ENCODE results near the gene CDK5RAP1.
"Not testable (repeated sequence)": the region's sequence is repeated elsewhere in the genome, so short reads cannot be mapped to it uniquely, and the experiment has no call there.

Gene CDK5RAP1

GRCh38 chr20:33419140-33419974 lies 18.0 kb upstream of the CDK5RAP1 start:
- no peak for DNase-seq

DNA sequence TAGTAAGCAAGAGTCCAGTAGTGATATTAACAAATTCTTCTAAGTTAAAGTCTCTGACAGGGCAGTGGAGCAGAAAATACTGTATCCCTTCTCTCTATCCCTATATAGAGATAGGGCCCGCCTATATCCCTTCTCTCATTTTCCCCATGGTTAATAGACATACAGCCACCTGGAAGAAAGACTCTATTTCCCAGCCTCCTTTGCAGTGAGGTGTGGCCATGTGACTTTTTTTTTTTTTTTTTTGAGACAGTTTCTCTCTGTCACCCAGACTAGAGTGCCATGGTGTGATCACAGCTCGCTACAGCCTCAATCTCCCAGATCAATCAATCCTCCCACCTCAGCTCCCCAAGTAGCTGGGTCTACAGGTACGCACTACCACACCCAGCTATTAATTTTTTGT lies 16.7 kb upstream of the CDK5RAP1 start:
- no peak for DNase-seq

DNA sequence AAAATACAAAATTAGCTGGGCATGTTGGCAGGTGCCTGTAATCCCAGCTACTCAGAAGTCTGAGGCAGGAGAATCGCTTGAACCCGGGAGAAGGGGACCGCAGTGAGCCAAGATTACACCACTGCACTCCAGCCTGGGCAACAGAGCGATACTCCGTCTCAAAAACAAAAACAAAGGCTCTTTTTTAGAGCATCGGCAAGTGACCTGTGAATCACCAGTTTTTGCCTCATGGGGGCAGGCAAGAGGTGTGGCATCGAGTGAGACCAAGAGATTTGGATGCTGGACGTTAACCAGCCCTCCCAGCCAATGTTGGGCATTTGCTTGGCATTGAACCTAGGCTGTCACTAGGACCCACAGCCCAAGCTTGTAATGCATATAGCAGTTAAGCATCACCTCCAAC lies 14.6 kb upstream of the CDK5RAP1 start:
- DNase-seq = no peak

- no peak for DNase-seq
Observed at GRCh38 chr20:33412484-33412838, 11.1 kb upstream of the CDK5RAP1 start.

DNA sequence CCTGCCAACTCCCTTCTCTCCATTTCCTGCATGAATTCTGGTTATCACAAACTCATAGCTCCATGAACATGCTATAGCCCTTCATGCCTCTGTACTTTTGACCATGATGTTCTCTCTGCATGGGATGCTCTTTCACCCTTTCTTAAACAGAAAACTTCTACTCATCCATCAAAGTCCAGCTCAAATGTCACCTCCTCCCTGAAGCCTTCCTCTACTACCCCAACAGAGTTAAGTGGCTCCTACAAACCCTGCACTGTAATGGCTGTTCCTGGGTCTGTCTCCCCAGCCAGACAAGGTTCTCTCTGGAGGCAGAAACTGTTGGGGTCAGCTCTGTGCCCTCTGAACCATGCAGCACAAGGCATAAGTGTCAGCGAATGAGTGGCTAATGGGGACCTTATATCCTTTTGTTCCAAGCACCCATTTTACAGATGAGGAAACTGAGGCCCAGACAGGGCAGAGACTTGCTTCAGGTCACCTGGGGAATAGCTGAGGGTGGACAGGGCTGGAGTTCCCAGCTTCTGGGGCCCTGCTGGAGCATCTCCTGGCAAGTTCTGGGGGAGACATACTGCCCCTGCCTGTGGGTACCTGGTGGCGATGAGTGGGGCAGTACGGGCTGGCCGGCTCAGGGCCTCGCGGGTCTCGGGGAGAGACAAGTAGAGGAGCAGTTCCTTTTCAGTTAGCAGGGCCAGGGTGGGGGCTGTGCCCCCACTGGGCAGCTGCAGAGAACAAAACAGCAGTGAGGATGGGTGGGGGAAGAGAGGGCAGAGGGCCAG lies 10.6 kb upstream of the CDK5RAP1 start:
- DNase-seq = no peak

DNA sequence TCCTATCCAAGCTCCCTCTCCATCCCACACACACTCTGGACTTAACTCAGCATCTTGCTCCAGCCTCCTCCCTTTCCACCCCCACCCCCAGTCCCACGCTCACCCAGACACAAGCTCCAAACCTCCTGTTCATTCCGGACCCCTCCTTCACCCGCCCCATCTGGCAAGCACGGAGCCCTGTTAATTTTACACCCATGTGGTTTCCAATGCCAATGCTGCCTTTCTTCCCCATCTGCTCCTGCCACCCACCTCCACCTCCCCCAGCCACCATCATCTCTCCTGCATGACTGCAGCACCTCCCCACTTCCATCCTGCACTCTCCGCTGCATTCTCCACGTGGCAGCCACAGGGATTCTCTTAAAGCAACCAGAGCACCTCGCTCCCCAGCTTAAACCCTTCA lies 9.9 kb upstream of the CDK5RAP1 start:
- DNase-seq = no peak

GRCh38 chr20:33410081-33410742 lies 8.9 kb upstream of the CDK5RAP1 start:
- DNase-seq = no peak

DNA sequence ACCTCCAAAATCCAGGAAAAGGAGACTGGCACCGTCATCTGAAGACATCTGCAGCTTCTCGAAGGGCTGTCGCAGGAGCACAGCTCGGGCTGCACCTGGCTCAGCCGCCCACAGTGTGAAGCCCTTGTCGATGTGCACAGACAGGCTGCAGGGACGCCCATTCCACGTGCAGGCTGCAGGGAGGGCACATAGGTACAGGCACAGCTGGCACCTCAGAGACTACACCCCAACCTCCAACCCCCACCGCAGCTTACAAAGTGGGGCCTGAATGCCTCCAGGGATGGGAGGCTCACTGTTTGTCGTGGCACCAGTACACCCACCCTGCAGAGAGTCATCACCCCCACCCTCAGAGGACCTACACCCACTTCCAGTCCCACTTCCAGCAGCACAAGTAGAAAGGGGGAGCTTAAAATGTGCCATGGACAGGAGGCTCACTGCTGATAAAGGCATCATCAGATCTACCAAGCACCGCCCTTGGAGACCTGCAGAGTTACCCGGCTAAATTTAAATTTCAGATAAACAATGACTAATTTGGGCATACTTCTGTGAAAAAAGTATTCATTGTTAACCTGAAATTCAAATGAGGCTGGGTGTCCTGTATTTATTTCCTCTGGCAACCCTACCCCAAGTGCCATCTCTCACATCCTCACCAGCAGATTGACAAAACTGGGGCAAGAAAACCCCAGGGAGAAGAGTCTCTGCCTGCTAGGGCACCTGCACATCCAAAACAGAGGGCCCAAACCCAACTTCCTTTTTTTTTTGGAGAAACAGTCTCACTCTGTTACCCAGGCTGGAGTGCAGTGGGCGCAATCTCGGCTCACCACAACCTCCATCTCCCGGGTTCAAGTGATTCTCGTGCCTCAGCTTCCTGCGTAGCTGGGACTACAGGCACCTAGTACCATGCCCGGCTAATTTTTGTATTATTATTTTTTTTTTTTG lies 7.7 kb upstream of the CDK5RAP1 start:
- no peak for DNase-seq

- DNase-seq = no peak
Observed at GRCh38 chr20:33408313-33408712, 7.0 kb upstream of the CDK5RAP1 start.

GRCh38 chr20:33407796-33408195 lies 6.5 kb upstream of the CDK5RAP1 start:
- no peak for DNase-seq

DNA sequence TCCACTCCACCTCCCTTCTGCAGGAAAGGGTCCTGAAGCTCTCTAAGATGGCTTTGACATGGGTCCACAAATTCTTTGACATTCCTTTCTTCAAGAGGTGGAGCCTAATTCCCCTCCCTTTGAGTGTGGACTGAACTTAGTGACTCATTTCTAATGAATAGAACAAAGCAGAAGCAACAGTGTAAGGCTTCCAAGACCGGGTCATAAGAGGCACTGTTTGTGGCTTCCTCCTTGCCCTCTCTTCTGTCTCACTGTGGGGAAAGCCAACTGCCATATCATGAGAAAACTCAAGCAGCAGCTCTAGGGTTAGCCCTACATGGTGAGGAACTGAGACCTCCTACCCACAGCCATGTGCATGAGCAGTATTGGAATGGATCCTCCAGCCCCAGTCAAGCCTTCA lies 5.9 kb upstream of the CDK5RAP1 start:
- no peak for DNase-seq

GRCh38 chr20:33404281-33404680 lies 3.0 kb upstream of the CDK5RAP1 start:
- DNase-seq = no peak

DNA sequence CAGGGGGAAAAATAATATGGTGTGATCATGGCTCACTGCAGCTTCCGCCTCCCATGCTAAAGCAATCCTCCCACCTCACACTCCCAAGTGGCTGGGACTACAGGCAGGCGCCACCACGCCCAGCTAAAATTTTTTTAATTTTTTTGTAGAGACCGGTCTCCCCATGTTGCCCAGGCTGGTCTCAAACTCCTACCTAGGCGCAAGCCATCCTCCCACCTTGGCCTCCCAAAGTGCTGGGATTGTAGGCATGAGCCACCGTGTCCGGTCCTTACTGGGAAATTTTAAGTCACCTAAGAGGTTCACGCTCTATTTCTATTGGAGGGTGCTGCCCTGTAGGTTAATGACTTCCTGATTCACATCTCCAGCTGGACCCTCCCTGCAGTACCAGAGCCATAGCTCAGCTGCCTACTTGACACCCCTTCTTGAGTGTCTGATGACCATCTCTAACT lies 626 bp upstream of the CDK5RAP1 start:
- no peak for DNase-seq

DNA sequence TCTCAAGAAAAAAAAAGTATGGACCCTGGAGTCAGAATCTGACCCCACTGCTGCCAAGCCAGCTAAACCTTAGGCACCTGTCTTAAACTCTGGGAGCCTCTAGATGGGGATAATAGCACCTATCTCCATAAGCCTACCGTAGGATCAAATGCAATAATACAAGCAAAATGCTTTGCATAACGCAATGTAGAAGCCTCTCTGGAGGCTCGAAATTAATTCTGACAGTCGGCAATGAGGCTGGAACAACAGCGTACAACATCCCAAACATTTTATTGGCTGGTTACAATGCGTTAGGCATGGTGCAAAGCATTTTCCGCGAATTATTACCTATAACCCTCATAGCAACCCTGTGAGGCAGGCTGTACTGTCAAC lies 521 bp downstream of the CDK5RAP1 start:
- DNase-seq = no peak

- DNase-seq = no peak
Observed at GRCh38 chr20:33399924-33400323, 1.4 kb downstream of the CDK5RAP1 start.

DNA sequence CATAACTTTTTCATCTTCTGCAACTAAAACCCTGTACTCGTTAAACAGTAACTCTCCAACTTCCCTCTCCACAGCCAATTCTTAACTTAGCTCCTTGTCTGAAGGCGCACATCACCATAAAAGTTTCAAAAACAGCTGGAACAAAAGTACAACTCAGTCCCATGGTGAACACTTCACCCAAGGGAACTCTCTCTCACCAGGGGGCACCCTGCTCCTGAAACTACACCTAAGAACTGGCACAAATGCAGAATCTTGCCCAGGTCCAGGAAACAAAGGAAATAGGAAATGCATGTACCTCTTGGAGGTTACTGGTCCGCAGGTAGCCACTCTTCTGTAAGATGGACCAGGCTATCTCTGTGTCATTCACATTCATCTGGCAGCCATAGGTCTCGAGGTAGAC lies 6.6 kb downstream of the CDK5RAP1 start:
- DNase-seq = no peak

- DNase-seq = no peak
Observed at GRCh38 chr20:33393609-33394008, 7.7 kb downstream of the CDK5RAP1 start.

DNA sequence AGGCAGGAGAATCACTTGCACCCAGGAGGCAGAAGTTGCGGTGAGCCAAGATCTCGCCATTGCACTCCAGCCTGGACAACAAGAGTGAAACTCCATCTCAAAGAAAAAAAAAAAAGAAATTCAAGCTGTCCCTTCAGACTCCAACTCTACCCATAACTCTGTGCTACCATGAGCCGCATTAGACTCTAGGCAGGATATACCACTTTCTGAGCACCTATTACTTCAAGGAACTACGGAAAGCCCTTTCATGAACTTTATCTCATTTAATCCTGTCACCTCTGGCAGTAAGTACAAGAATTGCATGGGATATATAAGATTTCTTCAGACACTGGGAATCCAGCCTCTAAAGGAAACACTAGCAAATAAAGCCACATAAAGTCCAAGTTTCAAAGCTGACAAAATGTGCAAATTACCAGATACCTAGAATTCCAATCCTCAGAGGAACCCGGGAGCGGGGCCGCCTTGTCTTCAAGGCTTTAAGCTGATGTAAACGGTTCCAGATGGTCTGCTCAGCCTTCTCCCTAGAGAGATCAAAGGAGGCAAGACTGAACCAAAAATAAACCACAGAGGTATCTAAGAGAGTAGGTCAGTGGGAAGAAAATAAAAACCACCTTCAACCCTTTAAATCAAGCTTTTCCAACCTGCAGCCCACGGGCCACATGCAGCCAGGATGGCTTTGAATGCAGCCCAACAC lies 9.4 kb downstream of the CDK5RAP1 start:
- DNase-seq = no peak

- not testable (repeated sequence) for DNase-seq
Observed at GRCh38 chr20:33389326-33389725, 12.0 kb downstream of the CDK5RAP1 start.

GRCh38 chr20:33388268-33388667 lies 13.1 kb downstream of the CDK5RAP1 start:
- no peak for DNase-seq

DNA sequence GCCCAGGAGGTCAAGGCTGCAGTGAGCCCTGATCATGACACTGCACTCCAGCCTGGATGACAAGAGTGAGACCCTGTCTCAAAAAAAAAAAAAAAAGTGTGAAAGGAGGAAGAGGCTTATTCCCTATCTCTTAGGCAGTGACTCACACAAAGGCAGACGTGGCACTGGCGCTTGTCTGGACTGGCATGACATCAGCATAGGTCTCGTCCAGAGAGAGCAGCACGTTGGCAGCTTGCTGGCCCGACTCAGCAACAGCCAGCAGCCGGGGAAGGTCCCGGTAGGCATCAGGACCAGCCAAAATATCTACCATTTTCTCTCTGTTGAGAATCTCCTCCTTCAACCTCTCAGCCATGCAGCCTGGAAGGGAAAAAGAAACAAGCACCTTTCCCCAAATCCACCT lies 14.1 kb downstream of the CDK5RAP1 start:
- DNase-seq = no peak

DNA sequence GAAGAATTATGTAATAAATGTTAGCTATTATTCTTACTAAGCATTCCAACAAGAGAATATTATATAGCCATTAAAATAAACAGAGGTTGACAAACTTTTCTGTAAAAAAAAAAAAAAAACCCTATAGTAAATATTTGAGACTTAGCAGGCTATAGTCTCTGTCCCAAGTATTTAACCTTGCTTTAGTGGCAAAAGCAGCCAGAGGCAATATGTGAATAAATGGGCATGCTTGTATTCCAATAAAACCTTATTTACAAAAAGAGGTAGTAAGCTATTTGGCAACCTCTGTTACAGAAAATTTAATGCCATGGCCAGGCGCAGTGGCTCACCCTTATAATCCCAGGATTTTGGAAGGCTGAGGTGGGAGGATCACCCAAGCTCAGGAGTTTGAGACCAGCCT lies 14.6 kb downstream of the CDK5RAP1 start:
- DNase-seq = no peak

Data from activated CD8-positive, alpha-beta memory T cell treated with anti-CD3 and anti-CD28 coated beads, Interleukin-2, amount 50 U/mL, for 48 hours (primary cell).